PC-9 (cell line): ENCODE measurements around the gene GIMAP8. TPM values are rescaled to one million over a fixed set of nuclear protein-coding genes. Genes with fewer than 3 reads are reported as not detected.

Experiments
- BruUV-seq: library from RNA; stranded (reverse); fragments of 400-500 nt; replicated peaks from 2 replicates; lab custom pipeline; 2021; lab: Mats Ljungman, UMichigan
- CTCF ChIA-PET: fragments of 300-600 bp; sonication (Branson Sonifier 250); formaldehyde crosslinking; loops from one replicate; lab custom pipeline; 2022; ENCODE audit warnings: antibody characterized with exemption; lab: Charles Lee
- POLR2A ChIA-PET: fragments of 300-600 bp; sonication (Branson Sonifier 250); formaldehyde crosslinking; loops from one replicate; lab custom pipeline; 2022; ENCODE audit warnings: antibody characterized with exemption; ENCODE audit not compliant: unreplicated experiment; lab: Charles Lee
- DNase-seq, 2 experiments: peaks; one replicate each; pipeline versions ENCODE4 v3.0.0 to v3.0.0-alpha.2; 2015 to 2022; ENCODE audit warnings: mixed read lengths in 1 of 2
- H2AFZ ChIP-seq: fragments of 200-600 bp; sonication (generic); 2 replicates; pipeline ENCODE4 v1.8.1; 2017; ENCODE audit warnings: antibody characterized with exemption
- H3F3A ChIP-seq: fragments of 200-600 bp; sonication (generic); 2 replicates; pipeline ENCODE4 v1.8.1; 2017; ENCODE audit warnings: antibody characterized with exemption, mild to moderate bottlenecking, low read depth; ENCODE audit not compliant: insufficient read depth
- H3K27ac ChIP-seq: fragments of 200-600 bp; sonication (generic); 2 replicates; pipeline ENCODE4 v1.6.1; 2016; ENCODE audit warnings: mixed run types
- H3K27me3 ChIP-seq: fragments of 200-600 bp; sonication (generic); 2 replicates; pipeline ENCODE4 v1.6.1; 2016; ENCODE audit warnings: low read depth, mixed run types; ENCODE audit not compliant: insufficient read depth
- H3K36me3 ChIP-seq: fragments of 200-600 bp; sonication (generic); 2 replicates; pipeline ENCODE4 v1.6.1; 2016; ENCODE audit warnings: low read depth, mixed run types
- H3K4me1 ChIP-seq: fragments of 200-600 bp; sonication (generic); replicated peaks from 2 replicates; pipeline ENCODE4 v1.6.1; 2016; ENCODE audit warnings: mixed run types; ENCODE audit not compliant: insufficient read depth
- H3K4me2 ChIP-seq: fragments of 200-600 bp; sonication (generic); 2 replicates; pipeline ENCODE4 v1.6.1; 2017; ENCODE audit warnings: mixed run types
- H3K4me3 ChIP-seq: fragments of 200-600 bp; sonication (generic); 2 replicates; pipeline ENCODE4 v1.6.1; 2016; ENCODE audit warnings: mixed run types
- H3K79me2 ChIP-seq: fragments of 200-600 bp; sonication (generic); 2 replicates; pipeline ENCODE4 v1.6.1; 2017; ENCODE audit warnings: low read depth, mixed run types
- H3K9me2 ChIP-seq: fragments of 200-600 bp; sonication (generic); 2 replicates; pipeline ENCODE4 v1.8.1; 2017; ENCODE audit warnings: mild to moderate bottlenecking; ENCODE audit not compliant: insufficient read depth
- H3K9me3 ChIP-seq: fragments of 200-600 bp; sonication (generic); 2 replicates; pipeline ENCODE4 v1.8.1; 2016; ENCODE audit warnings: low read depth; ENCODE audit not compliant: insufficient read depth
- H4K20me1 ChIP-seq: fragments of 200-600 bp; sonication (generic); 2 replicates; pipeline ENCODE4 v1.8.1; 2017; ENCODE audit not compliant: insufficient read depth
- EZH2 ChIP-seq: fragments of 200-600 bp; sonication (generic); IDR thresholded peaks from 2 replicates; pipeline ENCODE4 v1.8.0; 2017; ENCODE audit warnings: antibody characterized with exemption, low read depth
- intact Hi-C: fragments of 100-400 bp; cut with micrococcal nuclease; formaldehyde crosslinking; loops from one replicate; pipeline ENCODE4 v1.10.0; 2022; ENCODE audit not compliant: unreplicated experiment
- total RNA-seq: library from RNA; stranded (reverse); gene quantifications from 2 replicates; pipeline ENCODE4 v1.2.3, GENCODE V29; 2021
- TF ChIP-seq, protein P1 (sequence below): fragments of 200-600 bp; sonication (generic); conservative IDR thresholded peaks from 2 replicates; pipeline ENCODE4 v1.6.1; 2017; ENCODE audit warnings: mixed run types, antibody characterized with exemption, mild to moderate bottlenecking, moderate library complexity

Gene GIMAP8
- total RNA-seq, 1 experiment from 2014 or later: not detected

DNA sequence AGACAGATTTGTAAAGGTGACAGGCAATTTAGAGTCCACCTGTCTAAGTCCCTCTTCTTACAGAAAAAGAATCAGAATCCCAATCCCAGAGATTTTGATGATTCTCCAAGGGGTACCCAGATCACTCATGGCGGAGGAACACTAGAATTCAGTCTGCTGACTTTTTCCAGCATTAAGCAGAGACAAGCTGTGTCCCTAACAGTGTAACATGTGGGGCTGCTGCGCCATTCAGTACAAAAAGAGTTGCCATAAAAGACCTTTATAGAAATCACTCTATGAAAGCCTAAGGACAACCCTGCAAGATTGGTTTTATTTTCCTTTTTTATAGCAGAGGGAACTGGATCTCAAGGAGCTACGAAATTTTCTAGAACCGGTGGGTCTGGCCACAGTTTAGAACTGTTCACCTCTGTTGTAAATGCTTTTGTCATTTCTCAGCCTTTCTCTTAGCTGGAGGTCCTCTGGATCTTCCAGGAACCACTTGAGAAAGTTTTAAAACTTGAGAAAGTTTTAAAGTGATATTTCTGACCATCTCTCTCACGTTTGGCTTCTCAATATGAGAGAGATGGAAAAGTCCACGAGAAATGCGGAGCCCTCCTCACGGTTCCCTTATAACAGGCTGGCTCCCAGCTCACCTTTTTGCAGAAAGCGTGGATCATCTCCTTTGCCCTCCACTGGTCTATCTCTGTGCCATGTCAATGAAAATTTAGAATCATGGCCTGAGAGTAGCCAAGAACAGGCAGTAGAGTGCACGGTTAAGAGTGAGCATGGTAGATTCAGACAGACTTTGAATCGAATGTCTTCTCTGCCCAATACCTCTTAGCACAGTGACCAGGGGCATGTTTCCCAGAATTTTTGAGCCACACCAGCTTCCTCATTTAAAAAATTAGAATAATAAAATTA lies 65.1 kb downstream of the GIMAP8 start:
- intact Hi-C loops: no loop called here
- TF ChIP-seq, protein P1, sequence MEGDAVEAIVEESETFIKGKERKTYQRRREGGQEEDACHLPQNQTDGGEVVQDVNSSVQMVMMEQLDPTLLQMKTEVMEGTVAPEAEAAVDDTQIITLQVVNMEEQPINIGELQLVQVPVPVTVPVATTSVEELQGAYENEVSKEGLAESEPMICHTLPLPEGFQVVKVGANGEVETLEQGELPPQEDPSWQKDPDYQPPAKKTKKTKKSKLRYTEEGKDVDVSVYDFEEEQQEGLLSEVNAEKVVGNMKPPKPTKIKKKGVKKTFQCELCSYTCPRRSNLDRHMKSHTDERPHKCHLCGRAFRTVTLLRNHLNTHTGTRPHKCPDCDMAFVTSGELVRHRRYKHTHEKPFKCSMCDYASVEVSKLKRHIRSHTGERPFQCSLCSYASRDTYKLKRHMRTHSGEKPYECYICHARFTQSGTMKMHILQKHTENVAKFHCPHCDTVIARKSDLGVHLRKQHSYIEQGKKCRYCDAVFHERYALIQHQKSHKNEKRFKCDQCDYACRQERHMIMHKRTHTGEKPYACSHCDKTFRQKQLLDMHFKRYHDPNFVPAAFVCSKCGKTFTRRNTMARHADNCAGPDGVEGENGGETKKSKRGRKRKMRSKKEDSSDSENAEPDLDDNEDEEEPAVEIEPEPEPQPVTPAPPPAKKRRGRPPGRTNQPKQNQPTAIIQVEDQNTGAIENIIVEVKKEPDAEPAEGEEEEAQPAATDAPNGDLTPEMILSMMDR: no peak
- no peak for TF ChIP-seq EZH2
- H2AFZ ChIP-seq: no peak overlapping the region
- H3K9me2 ChIP-seq: no peaks in the 10 kb centered on the region
- no peaks in the 10 kb centered on the region for H3K79me2 ChIP-seq
- no peak overlapping the region for H3K4me3 ChIP-seq
- H3K4me1 ChIP-seq: no peaks in the 10 kb centered on the region
- no peak overlapping the region for H3K4me2 ChIP-seq
- no peaks in the 10 kb centered on the region for H3F3A ChIP-seq
- CTCF ChIA-PET: no interaction called here
- H4K20me1 ChIP-seq: no peaks in the 10 kb centered on the region
- POLR2A ChIA-PET: no interaction called here
- H3K36me3 ChIP-seq: no peaks in the 10 kb centered on the region
- no peaks in the 10 kb centered on the region for H3K9me3 ChIP-seq
- no peak for DNase-seq
- BruUV-seq: no TSS peak
- H3K27ac ChIP-seq: no peak overlapping the region
- peaks cover 89% of the 10 kb centered on the region for H3K27me3 ChIP-seq

DNA sequence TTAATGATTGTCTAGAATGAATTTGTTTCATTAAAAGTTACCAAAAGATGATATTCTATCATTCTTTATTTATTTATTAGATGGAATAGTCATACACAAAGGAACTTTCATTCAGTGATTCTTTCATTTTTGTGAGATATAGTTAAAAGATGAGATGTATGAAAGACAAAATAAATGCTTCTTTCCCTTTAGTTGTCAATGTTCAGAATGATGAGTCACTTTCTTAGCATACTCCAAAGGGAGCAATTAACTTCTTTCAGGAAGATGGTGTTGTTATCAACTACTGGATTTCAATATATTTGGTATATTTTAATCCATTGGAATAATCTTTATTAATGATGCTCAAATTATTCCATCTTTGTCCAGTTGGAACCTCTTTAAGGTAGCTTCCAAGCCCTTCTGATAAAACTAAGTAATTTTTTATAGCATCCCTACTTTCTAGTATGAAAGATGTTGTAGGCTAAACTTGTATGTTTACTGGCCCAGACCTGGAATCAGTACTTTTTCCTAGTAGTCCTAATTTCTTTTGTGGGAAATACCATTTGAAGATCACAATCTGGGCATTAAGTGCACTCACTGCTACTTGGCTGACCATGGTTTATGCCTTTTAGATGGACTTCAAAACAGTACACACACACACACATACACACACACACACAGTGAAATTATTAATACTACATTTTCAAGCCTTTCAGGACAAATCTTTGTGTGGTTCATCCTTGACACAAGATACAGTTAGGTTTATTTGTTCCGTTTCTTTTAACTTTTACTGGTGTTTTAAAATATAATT lies 66.7 kb downstream of the GIMAP8 start:
- H2AFZ ChIP-seq: no peak overlapping the region
- BruUV-seq: no TSS peak
- no peaks in the 10 kb centered on the region for H3F3A ChIP-seq
- H3K9me2 ChIP-seq: no peaks in the 10 kb centered on the region
- H3K4me1 ChIP-seq: no peaks in the 10 kb centered on the region
- ChIA-PET POLR2A (no interaction called here), CTCF (no interaction called here)
- H3K4me2 ChIP-seq: no peak overlapping the region
- no peak for TF ChIP-seq EZH2
- TF ChIP-seq, protein P1: no peak
- no peaks in the 10 kb centered on the region for H3K79me2 ChIP-seq
- no peak for DNase-seq
- H4K20me1 ChIP-seq: no peaks in the 10 kb centered on the region
- no peaks in the 10 kb centered on the region for H3K9me3 ChIP-seq
- intact Hi-C loops: no loop called here
- H3K4me3 ChIP-seq: no peak overlapping the region
- peaks cover 85% of the 10 kb centered on the region for H3K27me3 ChIP-seq
- no peak overlapping the region for H3K27ac ChIP-seq
- H3K36me3 ChIP-seq: no peaks in the 10 kb centered on the region

DNA sequence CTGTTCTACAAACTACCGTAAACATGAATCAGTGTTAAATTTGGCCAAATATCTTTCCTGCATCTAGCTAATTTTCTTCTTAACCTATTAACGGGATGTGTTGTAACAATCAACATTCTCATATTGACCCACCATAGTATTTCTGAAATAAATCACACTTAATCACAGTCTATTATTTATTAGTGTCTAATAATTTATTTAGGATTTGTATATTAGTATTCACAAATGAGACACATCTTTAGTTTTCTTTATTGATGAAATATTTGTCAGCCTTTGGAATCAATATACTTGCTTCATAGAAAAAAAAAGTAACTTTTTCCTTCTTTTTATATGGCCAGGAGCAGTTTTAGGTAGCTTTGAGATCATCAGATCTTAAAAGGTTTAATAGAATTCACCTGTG lies 68.9 kb downstream of the GIMAP8 start:
- TF ChIP-seq, protein P1: no peak
- TF ChIP-seq EZH2: no peak
- Histone ChIP-seq H3K27ac (no peak overlapping the region), H3K36me3 (no peaks in the 10 kb centered on the region), H3K9me2 (no peaks in the 10 kb centered on the region), H3K27me3 (peaks cover 78% of the 10 kb centered on the region), H3K4me2 (no peak overlapping the region), H3K9me3 (no peaks in the 10 kb centered on the region), H2AFZ (no peak overlapping the region), H3K4me3 (no peak overlapping the region), H4K20me1 (no peaks in the 10 kb centered on the region), H3K4me1 (no peaks in the 10 kb centered on the region), H3F3A (no peaks in the 10 kb centered on the region), H3K79me2 (no peaks in the 10 kb centered on the region)
- BruUV-seq: no TSS peak
- intact Hi-C loops: no loop called here
- DNase-seq: no peak
- POLR2A ChIA-PET: no interaction called here
- CTCF ChIA-PET: no interaction called here
